ENCODE data around the gene LAPTM5. TPM values are rescaled to one million over a fixed set of nuclear protein-coding genes. Genes with fewer than 3 reads are reported as not detected.

Gene LAPTM5
- total RNA-seq, 1 donor from 2014 or later, result not detected

DNA sequence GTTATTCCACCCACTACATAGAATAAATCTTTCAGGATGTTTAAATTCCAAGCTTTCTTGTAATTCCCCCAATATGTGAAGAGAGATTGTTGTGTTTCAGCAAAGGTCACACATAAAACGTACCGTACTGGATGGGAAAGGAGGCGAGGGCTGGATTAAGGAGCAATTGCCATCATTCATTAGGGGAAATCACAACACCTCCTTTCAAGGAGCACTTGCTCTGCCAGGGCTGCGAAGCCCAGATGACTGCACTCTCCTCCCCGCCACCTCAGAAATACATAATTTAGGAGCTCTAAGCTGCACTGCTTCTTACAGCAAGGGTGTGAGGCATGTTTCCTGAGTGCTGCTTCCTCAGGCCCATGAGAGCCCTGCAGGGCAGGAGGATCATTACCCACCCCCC, 63.8 kb downstream of the LAPTM5 start:
- Mint-ChIP-seq H3K36me3 (no peaks in the 10 kb centered on the region), H3K4me1 (peaks cover 40% of the 10 kb centered on the region), H3K4me3 (no peak overlapping the region), H3K27ac (no peak overlapping the region), H3K9me3 (peaks cover 2% of the 10 kb centered on the region), H3K27me3 (ENCODE audit: insufficient read depth, low read depth) (peaks cover 4% of the 10 kb centered on the region)
- no peaks in the 10 kb centered on the region for H3K79me2 ChIP-seq (ENCODE audit: low read depth)
- DNase-seq (ENCODE audit: low spot score), result no peak
- H3F3A ChIP-seq (ENCODE audit: low read depth), result peaks cover 29% of the 10 kb centered on the region
- no peaks in the 10 kb centered on the region for H3K9me3 ChIP-seq (ENCODE audit: low read depth)
- no peak overlapping the region for H3K9ac ChIP-seq
- H3K36me3 ChIP-seq, result no peaks in the 10 kb centered on the region
- no peak overlapping the region for H3K4me2 ChIP-seq
- H3K27me3 ChIP-seq, result no peaks in the 10 kb centered on the region
- no peaks in the 10 kb centered on the region for H4K20me1 ChIP-seq (ENCODE audit: low read depth)
- H3K4me3 ChIP-seq, result no peak overlapping the region
- H3K4me1 ChIP-seq, result peaks cover 55% of the 10 kb centered on the region
- no peak overlapping the region for H2AFZ ChIP-seq (replicated peaks)
- no peak overlapping the region for H3K27ac ChIP-seq
- TF ChIP-seq, protein P1, sequence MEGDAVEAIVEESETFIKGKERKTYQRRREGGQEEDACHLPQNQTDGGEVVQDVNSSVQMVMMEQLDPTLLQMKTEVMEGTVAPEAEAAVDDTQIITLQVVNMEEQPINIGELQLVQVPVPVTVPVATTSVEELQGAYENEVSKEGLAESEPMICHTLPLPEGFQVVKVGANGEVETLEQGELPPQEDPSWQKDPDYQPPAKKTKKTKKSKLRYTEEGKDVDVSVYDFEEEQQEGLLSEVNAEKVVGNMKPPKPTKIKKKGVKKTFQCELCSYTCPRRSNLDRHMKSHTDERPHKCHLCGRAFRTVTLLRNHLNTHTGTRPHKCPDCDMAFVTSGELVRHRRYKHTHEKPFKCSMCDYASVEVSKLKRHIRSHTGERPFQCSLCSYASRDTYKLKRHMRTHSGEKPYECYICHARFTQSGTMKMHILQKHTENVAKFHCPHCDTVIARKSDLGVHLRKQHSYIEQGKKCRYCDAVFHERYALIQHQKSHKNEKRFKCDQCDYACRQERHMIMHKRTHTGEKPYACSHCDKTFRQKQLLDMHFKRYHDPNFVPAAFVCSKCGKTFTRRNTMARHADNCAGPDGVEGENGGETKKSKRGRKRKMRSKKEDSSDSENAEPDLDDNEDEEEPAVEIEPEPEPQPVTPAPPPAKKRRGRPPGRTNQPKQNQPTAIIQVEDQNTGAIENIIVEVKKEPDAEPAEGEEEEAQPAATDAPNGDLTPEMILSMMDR (IDR thresholded peaks at IDR 0.05), result no peak
- no peak for TF ChIP-seq EZH2phosphoT487 (IDR thresholded peaks at IDR 0.05)
- TF ChIP-seq EZH2 (IDR thresholded peaks at IDR 0.05), result no peak

DNA sequence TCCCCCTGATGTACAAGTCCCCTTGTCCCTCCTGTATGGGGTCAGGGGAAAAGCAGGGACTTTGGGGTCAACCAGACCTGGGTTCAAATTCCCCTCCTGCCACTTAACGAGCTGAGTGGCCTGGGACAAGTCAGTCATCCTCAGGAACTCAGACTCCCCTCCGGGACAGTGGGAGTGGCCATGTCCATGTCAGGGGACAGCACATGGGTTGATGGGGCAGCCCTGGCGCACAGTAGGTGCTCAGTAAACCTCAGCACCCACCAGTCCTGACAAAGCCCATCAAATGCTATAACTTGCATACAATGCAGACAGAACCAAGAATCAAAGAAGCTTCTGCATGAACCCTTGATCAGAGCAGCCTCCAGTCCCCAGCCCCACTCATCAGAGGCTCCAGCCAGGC, 64.2 kb downstream of the LAPTM5 start:
- TF ChIP-seq, protein P1 (IDR thresholded peaks at IDR 0.05), result no peak
- TF ChIP-seq EZH2 (IDR thresholded peaks at IDR 0.05) (no peak), EZH2phosphoT487 (IDR thresholded peaks at IDR 0.05) (no peak)
- Mint-ChIP-seq H3K36me3 (no peaks in the 10 kb centered on the region), H3K27me3 (ENCODE audit: insufficient read depth, low read depth) (peaks cover 4% of the 10 kb centered on the region), H3K9me3 (peaks cover 2% of the 10 kb centered on the region), H3K4me3 (no peak overlapping the region), H3K27ac (no peak overlapping the region), H3K4me1 (peaks cover 42% of the 10 kb centered on the region)
- DNase-seq (ENCODE audit: low spot score), result no peak
- Histone ChIP-seq H4K20me1 (ENCODE audit: low read depth) (no peaks in the 10 kb centered on the region), H3F3A (ENCODE audit: low read depth) (peaks cover 31% of the 10 kb centered on the region), H3K4me3 (no peak overlapping the region), H3K9ac (no peak overlapping the region), H2AFZ (replicated peaks) (no peak overlapping the region), H3K9me3 (ENCODE audit: low read depth) (no peaks in the 10 kb centered on the region), H3K4me1 (peaks cover 54% of the 10 kb centered on the region), H3K27me3 (no peaks in the 10 kb centered on the region), H3K4me2 (no peak overlapping the region), H3K36me3 (no peaks in the 10 kb centered on the region), H3K79me2 (ENCODE audit: low read depth) (no peaks in the 10 kb centered on the region), H3K27ac (no peak overlapping the region)

DNA sequence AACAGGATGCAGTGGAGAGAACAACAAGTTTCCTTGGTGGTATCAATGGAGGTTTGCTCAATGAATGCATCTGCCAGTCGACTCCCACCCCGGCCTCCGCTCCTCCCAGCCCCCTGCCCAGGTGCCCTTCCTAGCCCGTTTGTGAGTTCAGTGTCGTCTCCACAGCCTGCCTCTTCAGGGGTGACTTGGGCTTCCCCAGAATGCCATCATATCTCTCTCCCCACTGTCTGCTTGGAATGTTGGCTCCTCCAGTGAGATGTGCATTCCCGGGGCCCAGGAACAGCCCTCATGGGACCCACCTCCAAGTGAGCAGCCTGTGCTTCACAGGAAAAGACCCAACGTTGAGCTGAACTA, 64.6 kb downstream of the LAPTM5 start:
- DNase-seq (ENCODE audit: low spot score), result no peak
- TF ChIP-seq, protein P1 (IDR thresholded peaks at IDR 0.05), result no peak
- TF ChIP-seq EZH2 (IDR thresholded peaks at IDR 0.05), result no peak
- no peak for TF ChIP-seq EZH2phosphoT487 (IDR thresholded peaks at IDR 0.05)
- Mint-ChIP-seq H3K4me3 (no peak overlapping the region), H3K36me3 (no peaks in the 10 kb centered on the region), H3K4me1 (peaks cover 41% of the 10 kb centered on the region), H3K9me3 (peaks cover 2% of the 10 kb centered on the region), H3K27me3 (ENCODE audit: insufficient read depth, low read depth) (peaks cover 4% of the 10 kb centered on the region), H3K27ac (no peak overlapping the region)
- H3K27me3 ChIP-seq, result no peaks in the 10 kb centered on the region
- no peaks in the 10 kb centered on the region for H3K9me3 ChIP-seq (ENCODE audit: low read depth)
- peaks cover 49% of the 10 kb centered on the region for H3K4me1 ChIP-seq
- no peaks in the 10 kb centered on the region for H4K20me1 ChIP-seq (ENCODE audit: low read depth)
- H3K4me3 ChIP-seq, result no peak overlapping the region
- H3K27ac ChIP-seq, result no peak overlapping the region
- H3K36me3 ChIP-seq, result no peaks in the 10 kb centered on the region
- no peak overlapping the region for H3K9ac ChIP-seq
- no peak overlapping the region for H3K4me2 ChIP-seq
- H3K79me2 ChIP-seq (ENCODE audit: low read depth), result no peaks in the 10 kb centered on the region
- H3F3A ChIP-seq (ENCODE audit: low read depth), result peaks cover 31% of the 10 kb centered on the region
- H2AFZ ChIP-seq (replicated peaks), result no peak overlapping the region

All from neural progenitor cell (in vitro differentiated cells).